Activated CD4-positive, alpha-beta T cell treated with anti-CD3 and anti-CD28 coated beads for 36 hours (primary cell): Measurements from ENCODE around the gene MRPL53. TPM values are rescaled to one million over a fixed set of nuclear protein-coding genes. Genes with fewer than 3 reads are reported as not detected.
A peak's percentile ranks its signal among the peaks of the same experiment; 100 is the strongest.
"Not testable (repeated sequence)": the region's sequence is repeated elsewhere in the genome, so short reads cannot be mapped to it uniquely, and the experiment has no call there.

Experiments
- ATAC-seq: fragments of 200-7000 bp; cut with Tn5 transposase; one replicate; pipeline ENCODE4 v1.10.0; 2021; ENCODE audit warnings: mild to moderate bottlenecking, moderate library complexity
- CTCF ChIA-PET: fragments of 350-600 bp; sonication (Branson Sonifier 250); formaldehyde crosslinking; loops from one replicate; lab custom pipeline; 2021; ENCODE audit warnings: antibody characterized with exemption; lab: Charles Lee
- POLR2A ChIA-PET: fragments of 350-600 bp; sonication (Branson Sonifier 250); formaldehyde crosslinking; loops from one replicate; lab custom pipeline; 2021; ENCODE audit warnings: antibody characterized with exemption, inconsistent platforms; lab: Charles Lee
- DNase-seq: peaks from one replicate; pipeline ENCODE4 v3.0.0-alpha.2; 2020
- H3K27ac Mint-ChIP-seq: one replicate; pipeline ENCODE4 v1.8.0; 2021; ENCODE audit warnings: mixed read lengths
- H3K27me3 Mint-ChIP-seq: one replicate; pipeline ENCODE4 v1.8.0; 2021; ENCODE audit warnings: mixed read lengths
- H3K36me3 Mint-ChIP-seq: one replicate; pipeline ENCODE4 v1.8.0; 2021; ENCODE audit warnings: low read depth, mixed read lengths
- H3K4me1 Mint-ChIP-seq: one replicate; pipeline ENCODE4 v1.8.0; 2021; ENCODE audit warnings: mixed read lengths
- H3K4me3 Mint-ChIP-seq: one replicate; pipeline ENCODE4 v1.8.0; 2021; ENCODE audit warnings: mild to moderate bottlenecking, moderate library complexity, mixed read lengths
- H3K9me3 Mint-ChIP-seq: one replicate; pipeline ENCODE4 v1.8.0; 2021; ENCODE audit warnings: low read depth, mixed read lengths
- intact Hi-C, 2 experiments: fragments of 100-400 bp; cut with DNase I in 1 of 2; cut with micrococcal nuclease in 1 of 2; formaldehyde crosslinking; loops; one replicate each; pipeline versions ENCODE4 v1.14.2 to v1.15.1; 2022 to 2024; cut with DNase I, micrococcal nuclease
- total RNA-seq, 2 experiments: library from RNA; stranded (reverse); gene quantifications; one replicate each; pipeline ENCODE4 v1.2.3, GENCODE V29; 2021

MRPL53 gene
- total RNA-seq, 2 experiments from 2014 or later: 87.4 to 88.5 TPM

GRCh38 chr2:74459503-74460118 is 12.9 kb downstream of the MRPL53 start:
- H3K9me3 Mint-ChIP-seq, DNase-seq, ATAC-seq, H3K27me3 Mint-ChIP-seq: not testable (repeated sequence)
- peaks cover 38% of the 10 kb centered on the region for H3K4me1 Mint-ChIP-seq
- CTCF ChIA-PET: interaction anchor here (0.6 to 6.6 kb wide), 5 partner anchors 8 to 129 kb away, joined by 4 to 62 read pairs (median 14); partner anchors contain the start of genes CCDC142, MRPL53 and TTC31
- POLR2A ChIA-PET: interaction anchor here (2.3 kb wide), 1 partner anchor 22 kb away, joined by 18 read pairs; the partner anchor contains the start of genes CCDC142 and TTC31
- H3K36me3 Mint-ChIP-seq: peaks cover 31% of the 10 kb centered on the region
- peak overlapping the region; percentile 90 for H3K4me3 Mint-ChIP-seq
- peak overlapping the region; percentile 99 for H3K27ac Mint-ChIP-seq
- intact Hi-C loops: loop anchor here in 1 of 2 experiments (5.0 kb wide), 2 partner anchors 378 to 532 kb away; partner anchors contain the start of gene DGUOK

- ChIA-PET CTCF (interaction anchor here (0.6 to 6.6 kb wide), 9 partner anchors 9 to 260 kb away, joined by 3 to 62 read pairs (median 4); partner anchors contain the start of genes CCDC142, MRPL53, MTHFD2 and TTC31), POLR2A (interaction anchor here (0.6 to 2.3 kb wide), 11 partner anchors 10 to 473 kb away, joined by 3 to 18 read pairs (median 4); partner anchors contain the start of genes AUP1, CCDC142, DQX1 and HTRA2)
- ATAC-seq: no peak
- peak overlapping the region; percentile 99 for H3K27ac Mint-ChIP-seq
- H3K4me1 Mint-ChIP-seq: peaks cover 40% of the 10 kb centered on the region
- H3K4me3 Mint-ChIP-seq: peak overlapping the region; percentile 90
- no peaks in the 10 kb centered on the region for H3K27me3 Mint-ChIP-seq
- peaks cover 31% of the 10 kb centered on the region for H3K36me3 Mint-ChIP-seq
- H3K9me3 Mint-ChIP-seq: no peaks in the 10 kb centered on the region
- no peak for DNase-seq
- intact Hi-C loops: loop anchor here (1.0 to 5.0 kb wide), 10 partner anchors 13 to 532 kb away; partner anchors contain the start of genes MRPL53 (in 2 of the 2), C2orf81 (in 1 of the 2), DGUOK (in 1 of the 2) and DOK1 (in 1 of the 2)
These were observed 13.5 kb downstream of the MRPL53 start for GRCh38 chr2:74458938-74459363.

GRCh38 chr2:74458132-74458937 is 14.1 kb downstream of the MRPL53 start, which contains the start of gene WBP1:
Gene WBP1, plus strand, starts transcription at chr2:74458438. Its CDS starts 165 bp downstream, at chr2:74458603.
- intact Hi-C loops: loop anchor here (1.0 to 5.0 kb wide), 10 partner anchors 14 to 531 kb away; partner anchors contain the start of genes MRPL53 (in 2 of the 2), C2orf81 (in 1 of the 2), DGUOK (in 1 of the 2) and DOK1 (in 1 of the 2)
- no peaks in the 10 kb centered on the region for H3K9me3 Mint-ChIP-seq
- ATAC-seq: peak; percentile 88
- peaks cover 31% of the 10 kb centered on the region for H3K36me3 Mint-ChIP-seq
- peak; percentile 99 for DNase-seq
- H3K4me1 Mint-ChIP-seq: peaks cover 37% of the 10 kb centered on the region
- ChIA-PET CTCF (interaction anchor here (0.6 to 6.6 kb wide), 12 partner anchors 10 to 260 kb away, joined by 3 to 62 read pairs (median 4); partner anchors contain the start of genes CCDC142, MRPL53, MTHFD2 and TTC31), POLR2A (interaction anchor here (0.6 to 2.3 kb wide), 14 partner anchors 9 to 473 kb away, joined by 3 to 18 read pairs (median 4); partner anchors contain the start of genes AUP1, CCDC142, DQX1 and HTRA2)
- no peaks in the 10 kb centered on the region for H3K27me3 Mint-ChIP-seq
- H3K27ac Mint-ChIP-seq: peak within 1 kb of the TSS; percentile 99
- H3K4me3 Mint-ChIP-seq: peak within 1 kb of the TSS; percentile 90

- ChIA-PET CTCF (interaction anchor here (0.7 to 6.6 kb wide), 10 partner anchors 10 to 259 kb away, joined by 3 to 62 read pairs (median 4); partner anchors contain the start of genes CCDC142, MRPL53, MTHFD2 and TTC31), POLR2A (interaction anchor here (1.0 to 2.3 kb wide), 9 partner anchors 9 to 279 kb away, joined by 3 to 18 read pairs (median 5); partner anchors contain the start of genes AUP1, CCDC142, DQX1 and HTRA2)
- Mint-ChIP-seq H3K4me1 (peaks cover 40% of the 10 kb centered on the region), H3K27me3 (no peaks in the 10 kb centered on the region), H3K36me3 (peaks cover 28% of the 10 kb centered on the region), H3K4me3 (peak overlapping the region; percentile 90), H3K27ac (peak overlapping the region; percentile 99), H3K9me3 (no peaks in the 10 kb centered on the region)
- peak; percentile 91 for DNase-seq
- peak; percentile 42 for ATAC-seq
- intact Hi-C loops: loop anchor here (1.0 to 5.0 kb wide), 12 partner anchors 8 to 530 kb away; partner anchors contain the start of genes MOGS (in 2 of the 2), MRPL53 (in 2 of the 2), C2orf81 (in 1 of the 2) and DGUOK (in 1 of the 2)
These were observed 14.8 kb downstream of the MRPL53 start for GRCh38 chr2:74457549-74458131.

GRCh38 chr2:74457129-74457548 is 15.3 kb downstream of the MRPL53 start:
- ChIA-PET CTCF (interaction anchor here (1.2 to 6.6 kb wide), 5 partner anchors 11 to 61 kb away, joined by 3 to 62 read pairs (median 14); partner anchors contain the start of genes C2orf81, CCDC142, MRPL53 and TTC31), POLR2A (interaction anchor here (0.6 to 1.9 kb wide), 3 partner anchors 12 to 25 kb away, joined by 3 to 9 read pairs (median 6); partner anchors contain the start of gene MRPL53)
- Mint-ChIP-seq H3K27me3 (no peaks in the 10 kb centered on the region), H3K4me3 (peak overlapping the region; percentile 90), H3K9me3 (no peaks in the 10 kb centered on the region), H3K27ac (peak overlapping the region; percentile 98), H3K36me3 (peaks cover 28% of the 10 kb centered on the region), H3K4me1 (peaks cover 44% of the 10 kb centered on the region)
- ATAC-seq (no peak), DNase-seq (no peak)
- intact Hi-C loops: loop anchor here (1.0 to 5.0 kb wide), 4 partner anchors 8 to 530 kb away; partner anchors contain the start of genes MOGS (in 2 of the 2) and DGUOK (in 1 of the 2)

GRCh38 chr2:74454654-74455511 is 17.6 kb downstream of the MRPL53 start, which contains the start of gene INO80B:
Gene INO80B, plus strand, starts transcription at chr2:74455087. Its CDS starts 30 bp downstream, at chr2:74455117.
- no peaks in the 10 kb centered on the region for H3K9me3 Mint-ChIP-seq
- peak within 1 kb of the TSS; percentile 90 for H3K4me3 Mint-ChIP-seq
- peaks cover 43% of the 10 kb centered on the region for H3K4me1 Mint-ChIP-seq
- intact Hi-C loops: loop anchor here (1.0 to 5.0 kb wide), 14 partner anchors 14 to 1220 kb away; partner anchors contain the start of genes AUP1 (in 2 of the 2), C2orf81 (in 2 of the 2), HTRA2 (in 2 of the 2) and PCGF1 (in 2 of the 2)
- no peaks in the 10 kb centered on the region for H3K27me3 Mint-ChIP-seq
- CTCF ChIA-PET: interaction anchor here (0.6 to 6.6 kb wide), 12 partner anchors 12 to 205 kb away, joined by 3 to 62 read pairs (median 8); partner anchors contain the start of genes AUP1, CCDC142, HTRA2 and MRPL53
- H3K36me3 Mint-ChIP-seq: peaks cover 23% of the 10 kb centered on the region
- DNase-seq (peak; percentile 98), ATAC-seq (peak; percentile 59)
- peak within 1 kb of the TSS; percentile 98 for H3K27ac Mint-ChIP-seq
- POLR2A ChIA-PET: interaction anchor here (0.6 to 1.3 kb wide), 8 partner anchors 12 to 76 kb away, joined by 3 to 16 read pairs (median 4); partner anchors contain the start of genes AUP1, CCDC142, DQX1 and TTC31

GRCh38 chr2:74450570-74451190 is 21.8 kb downstream of the MRPL53 start:
- DNase-seq (no peak), ATAC-seq (no peak)
- intact Hi-C loops: no loop called here
- peaks cover 23% of the 10 kb centered on the region for H3K4me1 Mint-ChIP-seq
- H3K9me3 Mint-ChIP-seq: no peaks in the 10 kb centered on the region
- peaks cover 2% of the 10 kb centered on the region for H3K27me3 Mint-ChIP-seq
- H3K4me3 Mint-ChIP-seq: no peak overlapping the region
- ChIA-PET CTCF (interaction anchor here (0.6 kb wide), 1 partner anchor 59 kb away, joined by 3 read pairs; no protein-coding TSS in a partner anchor), POLR2A (no interaction called here)
- peaks cover 6% of the 10 kb centered on the region for H3K36me3 Mint-ChIP-seq
- H3K27ac Mint-ChIP-seq: no peak overlapping the region

GRCh38 chr2:74448771-74449170 is 23.7 kb downstream of the MRPL53 start:
- no peak for ATAC-seq
- intact Hi-C loops: no loop called here

More at GRCh38 chr2:74448771-74449170, 23.7 kb downstream of the MRPL53 start:
- no peak overlapping the region for H3K27ac Mint-ChIP-seq
- ChIA-PET POLR2A (interaction anchor here (0.6 kb wide), 1 partner anchor 625 kb away, joined by 3 read pairs; no protein-coding TSS in a partner anchor), CTCF (no interaction called here)
- peaks cover 10% of the 10 kb centered on the region for H3K4me1 Mint-ChIP-seq
- H3K4me3 Mint-ChIP-seq: no peak overlapping the region
- no peaks in the 10 kb centered on the region for H3K9me3 Mint-ChIP-seq
- no peak for DNase-seq
- H3K36me3 Mint-ChIP-seq: no peaks in the 10 kb centered on the region
- H3K27me3 Mint-ChIP-seq: peaks cover 10% of the 10 kb centered on the region
